ENCODE measurements around the gene SFN. TPM values are rescaled to one million over a fixed set of nuclear protein-coding genes. Genes with fewer than 3 reads are reported as not detected.

The SFN gene
- total and polyA plus RNA-seq, 2 donors (not counting 3 experiments of a cell fraction or from before 2014, with no cell fraction given): 0.08 to 0.33 TPM

DNA sequence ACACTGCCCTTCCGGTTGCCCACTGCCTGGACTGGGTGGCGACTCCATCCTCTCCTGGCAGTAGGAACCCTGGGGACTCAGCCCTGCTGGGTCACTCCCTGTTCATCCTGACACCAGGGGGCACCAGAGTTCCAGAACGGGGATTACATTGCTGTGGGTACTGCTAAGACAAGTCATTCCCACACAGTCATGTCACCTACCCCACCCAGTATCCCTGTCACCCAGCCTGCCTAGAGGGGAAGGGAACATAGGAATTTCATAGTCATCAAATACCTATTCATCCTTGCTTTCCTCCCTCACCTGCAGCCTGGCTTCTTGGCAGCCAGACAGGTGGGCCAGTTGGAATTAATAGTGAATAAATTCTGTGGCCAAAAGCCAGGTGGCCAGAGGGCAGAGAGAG lies 9.8 kb upstream of the SFN start:
- Histone ChIP-seq H3K4me2 (ENCODE audit: insufficient read depth, low read length) (no peak overlapping the region), H3K36me3 (ENCODE audit: control insufficient read depth in 2 of 2, extremely low read depth in 1 of 2, insufficient read depth in 2 of 2, low read length in 2 of 2) (peaks cover 12 to 37% of the 10 kb centered on the region in 2 experiments), H3K4me3 (replicated peaks in 1 of 3; ENCODE audit: insufficient read depth in 1 of 3, low read depth in 1 of 3, low read length in 3 of 3) (no peak overlapping the region), H3K9me1 (replicated peaks; ENCODE audit: control insufficient read depth, extremely low read depth, insufficient read depth, low read length) (no peaks in the 10 kb centered on the region), H3K9ac (replicated peaks; ENCODE audit: extremely low read depth, insufficient read depth, low read length) (no peak overlapping the region), H3K79me2 (ENCODE audit: control insufficient read depth, insufficient read depth, low read length) (no peaks in the 10 kb centered on the region), H3K4me1 (ENCODE audit: control insufficient read depth, extremely low read depth, insufficient read depth, low read length) (peaks cover 9% of the 10 kb centered on the region), H3K27ac (ENCODE audit: insufficient read depth, low read depth, low read length) (no peak overlapping the region), H4K20me1 (replicated peaks; ENCODE audit: control insufficient read depth, extremely low read depth, insufficient read depth, low read length) (no peaks in the 10 kb centered on the region), H3K27me3 (ENCODE audit: control insufficient read depth in 2 of 2, insufficient read depth in 2 of 2, low read length in 2 of 2) (no peaks in the 10 kb centered on the region), H2AFZ (ENCODE audit: low read depth, low read length) (no peak overlapping the region), H3K9me3 (replicated peaks; ENCODE audit: control insufficient read depth, insufficient read depth, low read length) (no peaks in the 10 kb centered on the region)
- dilution Hi-C loops (cut with MboI; ENCODE audit: extremely low pct_ligation_motif_present, low sequenced_read_pairs): no loop called here
- no TSS peak for BruUV-seq (replicated peaks)
- ChIA-PET POLR2A (no interaction called here), CTCF (no interaction called here)
- intact Hi-C loops (cut with micrococcal nuclease): loop anchor here (1.0 kb wide), 2 partner anchors 12 to 25 kb away; no protein-coding TSS in a partner anchor
- TF ChIP-seq JUN (IDR thresholded peaks at IDR 0.05; ENCODE audit: borderline replicate concordance, insufficient read depth, insufficient read length, low read depth): no peak
- TF ChIP-seq, protein P1, sequence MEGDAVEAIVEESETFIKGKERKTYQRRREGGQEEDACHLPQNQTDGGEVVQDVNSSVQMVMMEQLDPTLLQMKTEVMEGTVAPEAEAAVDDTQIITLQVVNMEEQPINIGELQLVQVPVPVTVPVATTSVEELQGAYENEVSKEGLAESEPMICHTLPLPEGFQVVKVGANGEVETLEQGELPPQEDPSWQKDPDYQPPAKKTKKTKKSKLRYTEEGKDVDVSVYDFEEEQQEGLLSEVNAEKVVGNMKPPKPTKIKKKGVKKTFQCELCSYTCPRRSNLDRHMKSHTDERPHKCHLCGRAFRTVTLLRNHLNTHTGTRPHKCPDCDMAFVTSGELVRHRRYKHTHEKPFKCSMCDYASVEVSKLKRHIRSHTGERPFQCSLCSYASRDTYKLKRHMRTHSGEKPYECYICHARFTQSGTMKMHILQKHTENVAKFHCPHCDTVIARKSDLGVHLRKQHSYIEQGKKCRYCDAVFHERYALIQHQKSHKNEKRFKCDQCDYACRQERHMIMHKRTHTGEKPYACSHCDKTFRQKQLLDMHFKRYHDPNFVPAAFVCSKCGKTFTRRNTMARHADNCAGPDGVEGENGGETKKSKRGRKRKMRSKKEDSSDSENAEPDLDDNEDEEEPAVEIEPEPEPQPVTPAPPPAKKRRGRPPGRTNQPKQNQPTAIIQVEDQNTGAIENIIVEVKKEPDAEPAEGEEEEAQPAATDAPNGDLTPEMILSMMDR (IDR thresholded peaks at IDR 0.05; ENCODE audit: extremely low read depth in 1 of 2, insufficient read depth in 1 of 2, low read depth in 1 of 2, low read length in 2 of 2): peak; percentile 85 to 89
- peak; percentile 91 for FAIRE-seq
- DNase-seq (ENCODE audit: low read depth, low spot score): peak; percentile 79

DNA sequence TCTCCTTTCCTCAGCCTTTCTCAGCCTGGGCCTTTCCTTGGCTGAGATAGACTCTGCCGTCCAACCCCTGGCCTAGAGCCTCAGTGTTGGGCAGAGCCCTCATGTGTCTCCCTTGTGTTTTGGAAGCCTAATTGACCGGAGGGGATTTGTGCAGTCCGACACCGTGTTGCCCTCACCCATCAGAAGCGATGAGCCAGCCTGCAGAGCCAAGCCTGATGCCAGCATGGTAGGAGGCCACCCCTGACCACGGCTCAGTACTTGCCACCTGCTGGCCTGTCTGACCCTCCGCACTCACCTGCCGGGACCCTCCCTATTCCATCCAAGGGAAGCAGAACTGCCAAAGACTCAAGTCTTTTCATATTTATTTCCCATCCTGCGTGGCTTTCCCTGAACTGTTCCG lies 9.3 kb upstream of the SFN start:
- peaks cover 12 to 37% of the 10 kb centered on the region in 2 experiments for H3K36me3 ChIP-seq (ENCODE audit: control insufficient read depth in 2 of 2, extremely low read depth in 1 of 2, insufficient read depth in 2 of 2, low read length in 2 of 2)
- no peak for TF ChIP-seq MYC (IDR thresholded peaks at IDR 0.05; ENCODE audit: low read depth, low read length)
- TF ChIP-seq EZH2 (IDR thresholded peaks at IDR 0.05; ENCODE audit: borderline replicate concordance, low read depth, low read length, severe bottlenecking): no peak
- no peak for TF ChIP-seq POLR2AphosphoS5 (IDR thresholded peaks at IDR 0.05; ENCODE audit: insufficient read depth, low read depth, low read length)
- no peak for TF ChIP-seq JUN (IDR thresholded peaks at IDR 0.05; ENCODE audit: borderline replicate concordance, insufficient read depth, insufficient read length, low read depth)
- TF ChIP-seq POLR2A (IDR thresholded peaks at IDR 0.05; ENCODE audit: low read depth, low read length): no peak
- no peak for TF ChIP-seq GATA2 (IDR thresholded peaks at IDR 0.05; ENCODE audit: insufficient read depth, insufficient read length, low read depth, low read length)
- TF ChIP-seq, protein P2, sequence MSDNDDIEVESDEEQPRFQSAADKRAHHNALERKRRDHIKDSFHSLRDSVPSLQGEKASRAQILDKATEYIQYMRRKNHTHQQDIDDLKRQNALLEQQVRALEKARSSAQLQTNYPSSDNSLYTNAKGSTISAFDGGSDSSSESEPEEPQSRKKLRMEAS (IDR thresholded peaks at IDR 0.05; ENCODE audit: insufficient read depth, insufficient read length): no peak
- TF ChIP-seq FOS (IDR thresholded peaks at IDR 0.05; ENCODE audit: borderline replicate concordance, insufficient read depth, low read length): no peak
- TF ChIP-seq, protein P1 (IDR thresholded peaks at IDR 0.05; ENCODE audit: extremely low read depth in 1 of 2, insufficient read depth in 1 of 2, low read depth in 1 of 2, low read length in 2 of 2): no peak

More for the DNA sequence above, 9.3 kb upstream of the SFN start:
- BruUV-seq (replicated peaks): no TSS peak
- no peak overlapping the region for H3K27ac ChIP-seq (ENCODE audit: insufficient read depth, low read depth, low read length)
- H3K4me1 ChIP-seq (ENCODE audit: control insufficient read depth, extremely low read depth, insufficient read depth, low read length): peaks cover 8% of the 10 kb centered on the region
- no peaks in the 10 kb centered on the region for H3K9me3 ChIP-seq (replicated peaks; ENCODE audit: control insufficient read depth, insufficient read depth, low read length)
- FAIRE-seq (no peak), DNase-seq (ENCODE audit: low read depth, low spot score) (no peak)
- no peaks in the 10 kb centered on the region for H3K9me1 ChIP-seq (replicated peaks; ENCODE audit: control insufficient read depth, extremely low read depth, insufficient read depth, low read length)
- CTCF ChIA-PET: no interaction called here
- H3K4me2 ChIP-seq (ENCODE audit: insufficient read depth, low read length): no peak overlapping the region
- no peaks in the 10 kb centered on the region for H3K27me3 ChIP-seq (ENCODE audit: control insufficient read depth in 2 of 2, insufficient read depth in 2 of 2, low read length in 2 of 2)
- H2AFZ ChIP-seq (ENCODE audit: low read depth, low read length): no peak overlapping the region
- H3K79me2 ChIP-seq (ENCODE audit: control insufficient read depth, insufficient read depth, low read length): no peaks in the 10 kb centered on the region
- H4K20me1 ChIP-seq (replicated peaks; ENCODE audit: control insufficient read depth, extremely low read depth, insufficient read depth, low read length): no peaks in the 10 kb centered on the region
- dilution Hi-C loops (cut with MboI; ENCODE audit: extremely low pct_ligation_motif_present, low sequenced_read_pairs): no loop called here
- no peak overlapping the region for H3K4me3 ChIP-seq (replicated peaks in 1 of 3; ENCODE audit: insufficient read depth in 1 of 3, low read depth in 1 of 3, low read length in 3 of 3)
- POLR2A ChIA-PET: no interaction called here
- no peak overlapping the region for H3K9ac ChIP-seq (replicated peaks; ENCODE audit: extremely low read depth, insufficient read depth, low read length)
- intact Hi-C loops (cut with micrococcal nuclease): loop anchor here (1.0 kb wide), 2 partner anchors 12 to 25 kb away; no protein-coding TSS in a partner anchor
